Lung (tissue), 12 donors: ENCODE results near the gene GAPDHS. TPM values are rescaled to one million over a fixed set of nuclear protein-coding genes. Genes with fewer than 3 reads are reported as not detected.
A peak's percentile ranks its signal among the peaks of the same experiment; 100 is the strongest.

Experiments used
- ATAC-seq: fragments of 200-7000 bp; cut with Tn5 transposase; one replicate; pipeline ENCODE4 v1.9.1; 2020; ENCODE audit warnings: moderate number of reproducible peaks; ENCODE audit not compliant: insufficient read depth, low FRiP score
- DNase-seq, 3 donors: peaks; one replicate each; pipeline ENCODE4 v3.0.0-alpha.2; 2013 to 2017
- H3K27ac ChIP-seq, 2 donors: one replicate each; pipeline ENCODE4 v1.5.1; 2013; ENCODE audit warnings: mild to moderate bottlenecking in 2 of 2, moderate library complexity in 2 of 2, control low read depth in 1 of 2, inconsistent platforms in 1 of 2, low read depth in 1 of 2, low read length in 1 of 2
- H3K27me3 ChIP-seq, 3 donors: one replicate each; pipeline ENCODE4 v1.5.1; 2013; ENCODE audit warnings: low read length in 2 of 3; ENCODE audit not compliant: control insufficient read depth in 3 of 3, insufficient read depth in 3 of 3
- H3K36me3 ChIP-seq, 4 donors: one replicate each; pipeline ENCODE4 v1.5.1; 2013; ENCODE audit warnings: low read length in 4 of 4, mild to moderate bottlenecking in 1 of 4, moderate library complexity in 1 of 4; ENCODE audit not compliant: control insufficient read depth in 4 of 4, insufficient read depth in 4 of 4
- H3K4me1 ChIP-seq, 5 donors: one replicate each; pipeline ENCODE4 v1.5.1; 2013; ENCODE audit warnings: low read length in 5 of 5, mild to moderate bottlenecking in 2 of 5, moderate library complexity in 1 of 5; ENCODE audit not compliant: control insufficient read depth in 5 of 5, insufficient read depth in 5 of 5
- H3K4me3 ChIP-seq: one replicate; pipeline ENCODE4 v1.5.1; 2013; ENCODE audit warnings: mild to moderate bottlenecking, control low read depth, moderate library complexity
- H3K9ac ChIP-seq, 2 donors: one replicate each; pipeline ENCODE4 v1.5.1; 2013; ENCODE audit warnings: low read length in 2 of 2, control low read depth in 1 of 2; ENCODE audit not compliant: insufficient read depth in 1 of 2
- H3K9me3 ChIP-seq, 4 donors: one replicate each; pipeline ENCODE4 v1.5.1; 2013; ENCODE audit warnings: low read length in 3 of 4, mild to moderate bottlenecking in 1 of 4, moderate library complexity in 1 of 4; ENCODE audit not compliant: control insufficient read depth in 4 of 4, insufficient read depth in 3 of 4
- CTCF ChIP-seq: IDR thresholded peaks from 2 replicates; pipeline ENCODE4 v1.5.1; 2012; ENCODE audit warnings: mild to moderate bottlenecking; ENCODE audit errors: control extremely low read depth, extremely low read depth
- WGBS, 2 donors: extraction: QIAGEN DNeasy Blood & Tissue Kit; methylation state at CpG; one replicate each; pipeline ENCODE4 v1.1.7; 2013; 5-methylcytosine and 5-hydroxymethylcytosine counted together
- polyA plus RNA-seq, 2 donors: library from polyadenylated mRNA; stranded (reverse); fragments of 200-250 nt; gene quantifications; one replicate each; pipeline ENCODE4 v1.2.1, GENCODE V29; 2013
- total RNA-seq, 2 donors: library from RNA; depleted of rRNA in 1 of 2; stranded (reverse); fragments of >200 nt in 1 of 2; gene quantifications; one replicate each; pipeline ENCODE4 v1.2.1, GENCODE V29; 2014 to 2021
- donor health status: control.
- donor health status: control.
- donor health status: Bipolar disorder and iron deficiency.
- donor health status: healthy.
- donor health status: DM: yes; HTN: yes; CAD: no.

Gene GAPDHS
- total and polyA plus RNA-seq, 4 donors: not detected

GRCh38 chr19:35543280-35544109 is 10.2 kb downstream of the GAPDHS start:
- no peak for ATAC-seq
- H3K4me3 ChIP-seq: no peak overlapping the region
- WGBS, 2 donors: 96% methylated on average over 15 of the region's 15 CpGs
- peaks cover 6 to 19% (median 13%) of the 10 kb centered on the region in 5 donors for H3K4me1 ChIP-seq
- H3K27ac ChIP-seq: peak overlapping the region in 1 of 2 donors; percentile 4
- no peaks in the 10 kb centered on the region for H3K9me3 ChIP-seq
- no peak for TF ChIP-seq CTCF
- no peak overlapping the region for H3K9ac ChIP-seq
- H3K27me3 ChIP-seq: no peaks in the 10 kb centered on the region
- no peak for DNase-seq
- H3K36me3 ChIP-seq: peaks cover 0 to 5% (median 2%) of the 10 kb centered on the region in 4 donors

- no peaks in the 10 kb centered on the region for H3K9me3 ChIP-seq
- peak overlapping the region; percentile 89 for H3K4me3 ChIP-seq
- peaks cover 0 to 5% (median 2%) of the 10 kb centered on the region in 4 donors for H3K36me3 ChIP-seq
- no peaks in the 10 kb centered on the region for H3K27me3 ChIP-seq
- H3K4me1 ChIP-seq: peaks cover 6 to 19% (median 13%) of the 10 kb centered on the region in 5 donors
- WGBS, 2 donors: 86 to 90% methylated on average over 3 of the region's 3 CpGs
- ATAC-seq: no peak
- peak overlapping the region in 1 of 2 donors; percentile 78 for H3K27ac ChIP-seq
- peak overlapping the region; percentile 33 to 76 for H3K9ac ChIP-seq
- DNase-seq: no peak
- TF ChIP-seq CTCF: no peak
Measured at GRCh38 chr19:35544110-35544802, 11.0 kb downstream of the GAPDHS start.

GRCh38 chr19:35545001-35545854 is 12.0 kb downstream of the GAPDHS start, which contains the start of gene TMEM147:
TMEM147 (plus strand) TSS chr19:35545626; CDS start chr19:35545740, 114 bp downstream.
- WGBS, 2 donors: 1% methylated on average over 38 to 85 of the region's 85 CpGs
- Histone ChIP-seq H3K9me3 (no peaks in the 10 kb centered on the region), H3K9ac (peak within 1 kb of the TSS; percentile 76 to 82), H3K27me3 (no peaks in the 10 kb centered on the region), H3K4me3 (peak within 1 kb of the TSS; percentile 89), H3K27ac (peak within 1 kb of the TSS; percentile 78 to 93), H3K4me1 (peaks cover 6 to 19% (median 13%) of the 10 kb centered on the region in 5 donors), H3K36me3 (peaks cover 0 to 5% (median 2%) of the 10 kb centered on the region in 4 donors)
- peak; percentile 89 to 95 (median 93) for DNase-seq
- TF ChIP-seq CTCF: no peak
- peak; percentile 94 for ATAC-seq
